AG04450 (cell line): ENCODE data around the gene ADAMTS15. TPM values are rescaled to one million over a fixed set of nuclear protein-coding genes. Genes with fewer than 3 reads are reported as not detected.
A peak's percentile ranks its signal among the peaks of the same experiment; 100 is the strongest.

Source experiments
- CTCF ChIA-PET: fragments of 300-600, 350-600 bp; formaldehyde crosslinking; extraction: SDS; loops from one replicate; lab custom pipeline; 2022; ENCODE audit warnings: antibody characterized with exemption, inconsistent platforms; lab: Charles Lee
- POLR2A ChIA-PET: fragments of 350-600 bp; formaldehyde crosslinking; extraction: SDS; loops from one replicate; lab custom pipeline; 2021; ENCODE audit warnings: antibody characterized with exemption, inconsistent platforms; lab: Yijun Ruan, JAX
- DNase-seq: peaks from one replicate; pipeline ENCODE4 v3.0.0-alpha.2; 2011; ENCODE audit warnings: low read depth, low spot score
- H3K27ac ChIP-seq: one replicate; pipeline ENCODE4 v1.5.1; 2012; ENCODE audit warnings: low read depth, low read length, control low read depth
- H3K27me3 ChIP-seq: one replicate; pipeline ENCODE4 v1.6.0; 2012; ENCODE audit warnings: low read length; ENCODE audit not compliant: control insufficient read depth, insufficient read depth
- H3K4me3 ChIP-seq: 2 replicates; pipeline ENCODE4 v1.5.1; 2011; ENCODE audit warnings: mild to moderate bottlenecking, low read depth, low read length, control low read depth
- H3K9me3 ChIP-seq: 2 replicates; pipeline ENCODE4 v1.5.1; 2012; ENCODE audit warnings: low read length; ENCODE audit not compliant: control insufficient read depth, insufficient read depth
- CTCF ChIP-seq: IDR thresholded peaks from 2 replicates; pipeline ENCODE4 v1.5.1; 2011; ENCODE audit warnings: low read depth, low read length, control low read depth, inconsistent platforms
- polyA plus RNA-seq: library from polyadenylated mRNA; depleted of rRNA; stranded (reverse); fragments of >200 nt; gene quantifications from 2 replicates; pipeline ENCODE4 v1.2.3, GENCODE V29; 2011

ADAMTS15 gene
- polyA plus RNA-seq, 1 experiment: 5.8 TPM

DNA sequence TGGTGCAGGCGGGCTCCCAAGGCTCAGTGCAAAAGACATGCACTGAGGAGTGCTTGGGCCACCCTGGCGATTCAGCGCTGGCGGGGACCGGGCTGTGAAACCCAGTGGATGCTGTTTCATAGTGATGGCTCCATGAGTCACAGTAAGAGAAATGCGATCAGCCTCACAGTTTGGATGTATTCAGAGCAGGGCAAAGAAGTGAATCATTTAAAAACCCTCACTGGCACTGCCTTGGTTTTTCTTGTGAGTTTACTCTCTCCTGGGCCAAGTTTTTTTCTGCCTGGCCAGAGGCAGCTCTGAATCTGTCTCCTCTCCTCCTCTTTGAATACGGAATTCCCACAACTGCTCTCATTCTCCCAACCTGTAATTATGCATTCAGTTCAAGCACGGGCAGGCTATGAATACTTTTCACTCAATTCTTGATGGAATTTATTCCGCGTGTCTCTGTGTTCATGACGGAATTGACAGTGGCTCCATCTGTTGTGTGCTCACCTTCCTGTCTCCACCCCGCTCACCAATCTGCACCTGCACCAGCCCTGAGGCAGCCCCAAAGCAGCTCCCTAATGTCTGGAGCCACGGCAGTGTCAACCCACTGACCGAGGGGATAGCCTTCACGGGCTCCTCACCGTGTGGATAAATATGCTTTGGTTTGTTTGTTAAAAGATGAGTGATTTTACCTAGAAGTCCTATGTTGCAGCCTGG lies 34.9 kb upstream of the ADAMTS15 start:
- Histone ChIP-seq H3K27ac (peak overlapping the region; percentile 80), H3K4me3 (no peak overlapping the region), H3K9me3 (peaks cover 6% of the 10 kb centered on the region; the same call in 1 of the 2 replicates), H3K27me3 (peaks cover 2% of the 10 kb centered on the region)
- ChIA-PET POLR2A (interaction anchor here (1.6 kb wide), 1 partner anchor 23 kb away, joined by 6 read pairs; no protein-coding TSS in a partner anchor), CTCF (interaction anchor here (1.0 to 1.3 kb wide), 2 partner anchors 18 to 24 kb away, joined by 3 read pairs; no protein-coding TSS in a partner anchor)
- DNase-seq: peak; percentile 79
- no peak for TF ChIP-seq CTCF

GRCh38 chr11:130414107-130415080 lies 34.1 kb upstream of the ADAMTS15 start:
- ChIA-PET POLR2A (interaction anchor here (0.6 to 1.6 kb wide), 3 partner anchors 11 to 502 kb away, joined by 3 to 6 read pairs (median 3); partner anchors contain the start of gene SNX19), CTCF (interaction anchor here (0.9 kb wide), 1 partner anchor 448 kb away, joined by 5 read pairs; no protein-coding TSS in a partner anchor)
- Histone ChIP-seq H3K27me3 (peaks cover 2% of the 10 kb centered on the region), H3K4me3 (no peak overlapping the region), H3K27ac (peak overlapping the region; percentile 80), H3K9me3 (peaks cover 6% of the 10 kb centered on the region; the same call in 1 of the 2 replicates)
- no peak for DNase-seq
- no peak for TF ChIP-seq CTCF

DNA sequence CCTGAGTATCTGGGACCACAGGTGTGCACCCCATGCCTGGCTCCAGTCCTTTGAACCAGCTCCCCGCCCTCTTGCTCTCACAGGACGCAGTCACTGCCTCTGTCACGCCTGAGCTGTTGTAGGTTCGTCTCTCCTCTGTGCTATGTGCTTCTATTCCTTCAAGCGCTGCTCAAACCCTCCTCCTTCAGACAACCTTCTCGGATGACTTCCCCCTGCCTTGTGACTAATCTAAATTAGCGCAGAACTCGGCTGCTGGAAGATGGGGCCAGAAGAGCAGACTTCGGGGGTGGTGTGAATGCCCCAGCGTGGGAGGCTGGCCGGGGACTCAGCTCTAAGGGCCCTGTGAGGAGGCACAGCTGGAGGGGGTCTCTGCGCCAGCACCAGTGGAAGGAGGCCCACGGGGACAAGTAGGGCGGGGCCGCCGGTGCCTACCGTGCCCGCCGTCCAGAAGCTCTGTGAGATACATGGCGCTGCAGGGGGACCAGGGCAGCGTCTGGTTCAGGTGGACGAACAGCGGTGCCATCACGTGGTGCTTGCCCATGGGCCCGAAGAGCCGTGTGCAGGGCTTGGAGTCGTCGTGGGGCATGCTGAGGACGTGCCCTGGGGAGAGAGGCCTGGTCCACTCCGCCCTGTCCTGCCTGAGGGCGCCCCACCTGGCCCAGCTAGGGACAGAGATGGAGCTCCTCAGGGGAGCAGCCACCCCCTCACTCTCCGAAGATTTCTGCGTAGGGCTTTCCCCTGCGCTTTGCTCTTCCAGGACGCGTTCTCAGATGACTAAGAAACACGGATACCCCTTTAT lies 32.5 kb upstream of the ADAMTS15 start:
- peaks cover 4% of the 10 kb centered on the region for H3K27me3 ChIP-seq
- POLR2A ChIA-PET: interaction anchor here (0.9 to 1.1 kb wide), 2 partner anchors 12 to 500 kb away, joined by 3 read pairs; partner anchors contain the start of gene SNX19

More for the DNA sequence above, 32.5 kb upstream of the ADAMTS15 start:
- H3K9me3 ChIP-seq: peaks cover 6% of the 10 kb centered on the region; the same call in 1 of the 2 replicates
- no peak for TF ChIP-seq CTCF
- no peak overlapping the region for H3K4me3 ChIP-seq
- H3K27ac ChIP-seq: no peak overlapping the region
- CTCF ChIA-PET: interaction anchor here (0.7 to 2.7 kb wide), 5 partner anchors 19 to 479 kb away, joined by 3 to 9 read pairs (median 4); no protein-coding TSS in a partner anchor
- no peak for DNase-seq
